ENCODE results near the gene PIK3CG. TPM values are rescaled to one million over a fixed set of nuclear protein-coding genes. Genes with fewer than 3 reads are reported as not detected.
"Not testable (repeated sequence)": the region's sequence is repeated elsewhere in the genome, so short reads cannot be mapped to it uniquely, and the experiment has no call there.

Gene PIK3CG
- total RNA-seq, 5 donors from 2014 or later (not counting 1 experiment from before 2014, with no cell fraction given), result 27.8 to 33.7 (median 28.4) TPM

DNA sequence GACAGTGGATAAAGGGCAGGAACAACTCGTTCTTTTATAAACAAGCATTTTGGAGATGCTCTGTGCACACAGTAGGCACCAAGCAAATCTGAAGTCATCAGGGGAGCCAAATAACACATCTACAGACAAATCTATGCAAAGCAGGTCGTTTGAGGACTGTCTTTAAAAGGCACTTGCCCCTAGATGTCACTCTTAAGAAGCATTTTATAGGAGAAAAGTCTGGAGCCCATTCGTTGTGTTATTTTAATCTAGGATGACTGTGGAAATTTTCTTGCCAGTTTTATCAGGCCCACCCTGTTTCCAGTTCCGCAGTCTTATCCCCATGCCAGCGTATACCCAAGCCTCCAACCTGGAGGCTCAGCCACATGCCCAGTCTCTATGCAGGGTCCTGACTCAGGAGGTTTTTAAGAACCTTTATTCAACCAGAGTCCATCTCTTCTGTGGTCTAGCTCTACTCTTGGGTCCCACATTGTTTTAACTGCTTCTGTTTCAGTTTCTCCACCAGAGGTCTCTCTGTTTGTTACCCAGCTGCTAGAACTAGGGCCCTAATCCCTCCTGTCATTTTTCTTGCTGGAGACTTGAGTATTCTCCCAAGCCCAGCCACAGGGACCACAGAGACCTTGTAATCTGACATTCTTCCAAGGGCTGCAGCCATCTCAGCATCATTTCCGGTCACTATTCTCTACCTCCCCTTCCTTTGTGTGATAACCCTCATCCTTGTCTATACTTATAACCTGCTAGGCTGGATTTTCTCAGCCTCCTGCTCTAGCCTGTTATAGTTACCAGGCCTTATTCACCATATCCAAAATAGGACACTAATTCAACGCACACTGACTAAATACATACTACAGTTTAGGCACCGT lies 26.7 kb downstream of the PIK3CG start:
- CTCF ChIA-PET, result interaction anchor here in 1 of 2 donors (0.5 kb wide), 1 partner anchor 235 kb away, joined by 5 read pairs; no protein-coding TSS in a partner anchor
- Mint-ChIP-seq H3K4me1 (peaks cover 19 to 22% (median 19%) of the 10 kb centered on the region in 3 donors), H3K36me3 (peaks cover 72% of the 10 kb centered on the region), H3K4me3 (no peak overlapping the region), H3K27ac (no peak overlapping the region), H3K9me3 (no peaks in the 10 kb centered on the region), H3K27me3 (no peaks in the 10 kb centered on the region)
- POLR2A ChIA-PET, result interaction anchor here in 1 of 2 donors (0.6 kb wide), 1 partner anchor 283 kb away, joined by 3 read pairs; no protein-coding TSS in a partner anchor
- ATAC-seq (replicated peaks in 1 of 4), result no peak
- no peak for DNase-seq
- WGBS (ENCODE audit: insufficient coverage), result 96% methylated on average over 4 of the region's 8 CpGs
- Histone ChIP-seq H3K27ac (ENCODE audit: low read length) (no peak overlapping the region), H3K4me1 (ENCODE audit: control insufficient read depth in 1 of 2, extremely low read depth in 1 of 2, insufficient read depth in 2 of 2, low read length in 2 of 2) (peaks cover 0 to 5% of the 10 kb centered on the region in 2 experiments), H3K4me3 (ENCODE audit: control insufficient read depth in 1 of 2, extremely low read depth in 1 of 2, low read length in 1 of 2) (no peak overlapping the region), H3K9me3 (no peaks in the 10 kb centered on the region), H3K36me3 (ENCODE audit: control insufficient read depth in 2 of 2, extremely low read depth in 1 of 2, insufficient read depth in 1 of 2, low read length in 1 of 2) (peaks cover 13 to 85% of the 10 kb centered on the region in 2 donors), H3K27me3 (replicated peaks in 1 of 2; ENCODE audit: control insufficient read depth in 2 of 2, extremely low read depth in 1 of 2, insufficient read depth in 2 of 2, low read length in 1 of 2) (no peaks in the 10 kb centered on the region)

DNA sequence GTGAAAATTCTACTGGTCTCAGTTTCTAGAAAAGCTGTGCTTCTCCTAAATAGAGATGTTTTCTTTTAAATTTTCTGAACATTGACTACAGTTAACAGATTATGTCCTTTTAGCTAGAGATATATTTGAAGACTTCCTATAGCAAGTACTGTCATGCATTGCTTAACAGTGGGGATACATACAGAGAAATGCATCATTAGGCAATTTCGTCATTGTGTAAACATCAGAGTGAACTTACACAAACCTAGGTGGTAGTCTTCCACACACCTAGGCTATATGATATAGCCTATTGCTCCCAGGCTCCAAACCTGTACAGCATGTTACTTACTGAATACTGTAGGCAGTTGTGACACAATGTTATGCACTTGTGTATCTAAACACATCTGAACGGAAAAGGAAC lies 28.5 kb downstream of the PIK3CG start:
- H3K4me1 ChIP-seq (ENCODE audit: control insufficient read depth in 1 of 2, extremely low read depth in 1 of 2, insufficient read depth in 2 of 2, low read length in 2 of 2), result peaks cover 0 to 5% of the 10 kb centered on the region in 2 experiments
- ATAC-seq (replicated peaks in 1 of 4) (no peak), DNase-seq (no peak)
- ChIA-PET POLR2A (interaction anchor here in 1 of 2 donors (0.5 kb wide), 1 partner anchor 676 kb away, joined by 3 read pairs; no protein-coding TSS in a partner anchor), CTCF (no interaction called here)
- Mint-ChIP-seq H3K9me3 (peaks cover 3 to 10% (median 3%) of the 10 kb centered on the region in 3 donors), H3K4me1 (peaks cover 30 to 35% (median 31%) of the 10 kb centered on the region in 3 donors), H3K27me3 (no peaks in the 10 kb centered on the region), H3K36me3 (peaks cover 74% of the 10 kb centered on the region), H3K4me3 (no peak overlapping the region), H3K27ac (no peak overlapping the region)
- no peak overlapping the region for H3K4me3 ChIP-seq (ENCODE audit: control insufficient read depth in 1 of 2, extremely low read depth in 1 of 2, low read length in 1 of 2)
- no peak overlapping the region for H3K27ac ChIP-seq (ENCODE audit: low read length)
- peaks cover 7 to 75% of the 10 kb centered on the region in 2 donors for H3K36me3 ChIP-seq (ENCODE audit: control insufficient read depth in 2 of 2, extremely low read depth in 1 of 2, insufficient read depth in 1 of 2, low read length in 1 of 2)
- H3K27me3 ChIP-seq (replicated peaks in 1 of 2; ENCODE audit: control insufficient read depth in 2 of 2, extremely low read depth in 1 of 2, insufficient read depth in 2 of 2, low read length in 1 of 2), result no peaks in the 10 kb centered on the region
- peaks cover 5% of the 10 kb centered on the region for H3K9me3 ChIP-seq
- 100% methylated on average over 1 of the region's 2 CpGs for WGBS (ENCODE audit: insufficient coverage)

DNA sequence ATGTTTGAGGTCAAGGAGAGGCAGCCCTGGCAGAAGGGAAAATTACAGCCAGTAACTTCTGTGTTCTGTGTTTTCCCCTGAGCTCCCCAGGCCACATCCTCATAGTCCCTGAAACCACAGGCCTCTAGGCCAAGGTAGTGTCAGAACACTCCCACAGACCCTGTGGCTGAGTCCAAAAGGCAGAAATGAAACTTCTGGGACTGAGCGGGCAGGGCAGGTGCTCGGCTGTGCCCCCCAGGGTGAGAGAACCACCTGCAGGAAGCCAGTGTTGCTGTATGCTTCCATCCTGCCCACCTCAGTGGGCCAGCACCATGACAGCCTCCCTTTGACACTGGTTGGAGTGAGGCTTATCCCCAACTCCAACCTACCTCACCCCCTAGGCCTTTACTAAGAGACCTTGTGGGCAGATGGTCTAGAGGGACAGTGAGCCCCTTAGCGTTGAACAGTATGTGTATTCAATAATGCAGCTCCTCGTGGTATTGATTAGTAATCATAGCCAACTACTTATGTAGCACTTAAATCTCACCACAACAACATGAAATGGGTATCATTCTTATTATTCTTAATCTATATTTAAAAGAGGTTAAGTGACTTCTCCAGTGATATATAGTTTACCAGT lies 30.3 kb downstream of the PIK3CG start:
- peaks cover 5% of the 10 kb centered on the region for H3K9me3 ChIP-seq
- DNase-seq (peak in 2 of 35 experiments; percentile 3 to 24), ATAC-seq (replicated peaks in 1 of 4) (no peak)
- H3K27me3 ChIP-seq (replicated peaks in 1 of 2; ENCODE audit: control insufficient read depth in 2 of 2, extremely low read depth in 1 of 2, insufficient read depth in 2 of 2, low read length in 1 of 2), result no peaks in the 10 kb centered on the region
- POLR2A ChIA-PET, result no interaction called here
- H3K36me3 Mint-ChIP-seq, result peaks cover 80% of the 10 kb centered on the region
- H3K27ac Mint-ChIP-seq, result no peak overlapping the region
- CTCF ChIA-PET, result interaction anchor here in 1 of 2 donors (0.6 kb wide), 2 partner anchors 104 to 156 kb away, joined by 3 to 5 read pairs; no protein-coding TSS in a partner anchor
- H3K4me3 Mint-ChIP-seq, result no peak overlapping the region
- no peak overlapping the region for H3K4me3 ChIP-seq (ENCODE audit: control insufficient read depth in 1 of 2, extremely low read depth in 1 of 2, low read length in 1 of 2)
- peaks cover 3 to 10% (median 8%) of the 10 kb centered on the region in 3 donors for H3K9me3 Mint-ChIP-seq
- H3K36me3 ChIP-seq (ENCODE audit: control insufficient read depth in 2 of 2, extremely low read depth in 1 of 2, insufficient read depth in 1 of 2, low read length in 1 of 2), result peaks cover 7 to 65% of the 10 kb centered on the region in 2 donors
- 18% methylated on average over 2 of the region's 4 CpGs for WGBS (ENCODE audit: insufficient coverage)
- no peak overlapping the region for H3K27ac ChIP-seq (ENCODE audit: low read length)
- no peaks in the 10 kb centered on the region for H3K27me3 Mint-ChIP-seq
- H3K4me1 ChIP-seq (ENCODE audit: control insufficient read depth in 1 of 2, extremely low read depth in 1 of 2, insufficient read depth in 2 of 2, low read length in 2 of 2), result peaks cover 3 to 5% of the 10 kb centered on the region in 2 experiments
- peaks cover 47 to 53% (median 49%) of the 10 kb centered on the region in 3 donors for H3K4me1 Mint-ChIP-seq

DNA sequence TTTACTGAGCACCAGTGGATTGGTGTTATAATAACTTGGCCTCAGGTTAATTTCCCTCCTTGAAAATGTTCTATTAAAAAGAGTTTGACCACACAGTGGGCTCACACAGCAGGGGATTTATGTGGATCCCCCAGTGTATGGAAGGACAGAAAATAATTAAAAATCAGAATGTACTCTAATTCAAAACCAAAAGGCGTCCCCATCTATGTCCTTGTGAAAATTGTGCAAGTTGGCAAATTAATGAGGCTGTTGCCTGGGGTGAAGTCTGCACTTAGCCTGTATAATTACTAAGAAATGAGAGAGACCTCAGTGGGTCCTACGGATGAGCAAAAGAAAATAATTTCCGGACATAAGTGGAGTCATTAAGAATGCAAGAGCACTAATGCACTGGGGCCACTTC lies 31.1 kb downstream of the PIK3CG start:
- H3K27ac Mint-ChIP-seq, result no peak overlapping the region

DNA sequence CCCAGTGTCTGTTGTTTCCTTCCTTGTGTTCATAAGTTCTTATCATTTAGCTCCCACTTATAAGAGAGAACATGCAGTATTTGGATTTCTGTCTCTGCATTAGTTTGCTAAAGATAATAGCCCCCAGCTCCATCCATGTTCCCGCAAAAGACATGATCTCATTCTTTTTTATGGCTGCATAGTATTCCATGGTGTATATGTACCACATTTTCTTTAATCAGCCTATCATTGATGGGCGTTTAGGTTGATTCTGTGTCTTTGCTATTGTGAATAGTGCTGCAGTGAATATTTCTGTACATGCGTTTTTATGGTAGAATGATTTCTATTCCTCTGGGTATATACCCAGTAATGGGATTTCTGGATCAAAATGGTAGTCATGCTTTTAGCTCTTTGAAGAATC lies 32.5 kb downstream of the PIK3CG start:
- ATAC-seq (replicated peaks in 1 of 4); H3K27ac ChIP-seq (ENCODE audit: low read length); H3K4me3 Mint-ChIP-seq; H3K27ac Mint-ChIP-seq; H3K27me3 Mint-ChIP-seq; CTCF ChIA-PET; H3K4me1 ChIP-seq (ENCODE audit: control insufficient read depth in 1 of 2, extremely low read depth in 1 of 2, insufficient read depth in 2 of 2, low read length in 2 of 2); H3K9me3 ChIP-seq; POLR2A ChIA-PET; H3K27me3 ChIP-seq (replicated peaks in 1 of 2; ENCODE audit: control insufficient read depth in 2 of 2, extremely low read depth in 1 of 2, insufficient read depth in 2 of 2, low read length in 1 of 2); H3K4me3 ChIP-seq (ENCODE audit: control insufficient read depth in 1 of 2, extremely low read depth in 1 of 2, low read length in 1 of 2); DNase-seq: not testable (repeated sequence)
- H3K36me3 Mint-ChIP-seq, result peaks cover 75% of the 10 kb centered on the region
- peaks cover 3 to 10% (median 8%) of the 10 kb centered on the region in 3 donors for H3K9me3 Mint-ChIP-seq
- H3K36me3 ChIP-seq (ENCODE audit: control insufficient read depth in 2 of 2, extremely low read depth in 1 of 2, insufficient read depth in 1 of 2, low read length in 1 of 2), result peaks cover 7 to 47% of the 10 kb centered on the region in 2 donors
- no CpG with 5 or more reads among the region's 3 CpGs for WGBS (ENCODE audit: insufficient coverage)
- peaks cover 59 to 62% (median 62%) of the 10 kb centered on the region in 3 donors for H3K4me1 Mint-ChIP-seq

More for the DNA sequence above, 31.1 kb downstream of the PIK3CG start:
- Histone ChIP-seq H3K4me3 (ENCODE audit: control insufficient read depth in 1 of 2, extremely low read depth in 1 of 2, low read length in 1 of 2) (no peak overlapping the region), H3K27me3 (replicated peaks in 1 of 2; ENCODE audit: control insufficient read depth in 2 of 2, extremely low read depth in 1 of 2, insufficient read depth in 2 of 2, low read length in 1 of 2) (no peaks in the 10 kb centered on the region), H3K4me1 (ENCODE audit: control insufficient read depth in 1 of 2, extremely low read depth in 1 of 2, insufficient read depth in 2 of 2, low read length in 2 of 2) (peaks cover 3 to 5% of the 10 kb centered on the region in 2 experiments), H3K36me3 (ENCODE audit: control insufficient read depth in 2 of 2, extremely low read depth in 1 of 2, insufficient read depth in 1 of 2, low read length in 1 of 2) (peaks cover 7 to 57% of the 10 kb centered on the region in 2 donors), H3K27ac (ENCODE audit: low read length) (no peak overlapping the region), H3K9me3 (peaks cover 5% of the 10 kb centered on the region)
- POLR2A ChIA-PET, result no interaction called here
- Mint-ChIP-seq H3K36me3 (peaks cover 78% of the 10 kb centered on the region), H3K27me3 (no peaks in the 10 kb centered on the region), H3K4me3 (no peak overlapping the region), H3K4me1 (peaks cover 52 to 54% (median 54%) of the 10 kb centered on the region in 3 donors), H3K9me3 (peaks cover 3 to 10% (median 8%) of the 10 kb centered on the region in 3 donors)
- DNase-seq, result no peak
- WGBS (ENCODE audit: insufficient coverage), result 100% methylated on average over 2 of the region's 3 CpGs
- ATAC-seq (replicated peaks in 1 of 4), result no peak
- CTCF ChIA-PET, result no interaction called here

DNA sequence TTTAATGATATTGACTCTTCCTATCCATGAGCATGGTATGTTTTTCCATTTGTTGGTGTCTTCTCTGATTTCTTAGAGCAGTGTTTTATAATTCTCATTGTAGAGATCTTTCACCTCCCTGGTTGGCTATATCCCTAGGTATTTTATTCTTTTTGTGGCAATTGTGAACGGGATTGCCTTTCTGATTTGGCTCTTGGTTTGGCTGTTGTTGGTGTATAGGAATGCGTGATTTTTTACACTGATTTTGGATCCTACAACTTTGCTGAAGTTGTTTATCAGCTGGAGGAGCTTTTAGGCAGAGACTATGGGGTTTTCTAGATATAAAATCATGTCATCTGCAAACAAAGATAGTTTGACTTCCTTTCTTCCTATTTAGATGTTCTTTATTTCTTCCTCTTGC lies 33.9 kb downstream of the PIK3CG start:
- CTCF ChIA-PET; H3K27ac ChIP-seq (ENCODE audit: low read length); POLR2A ChIA-PET; H3K27me3 Mint-ChIP-seq; H3K4me1 ChIP-seq (ENCODE audit: control insufficient read depth in 1 of 2, extremely low read depth in 1 of 2, insufficient read depth in 2 of 2, low read length in 2 of 2); ATAC-seq (replicated peaks in 1 of 4); DNase-seq; H3K4me3 ChIP-seq (ENCODE audit: control insufficient read depth in 1 of 2, extremely low read depth in 1 of 2, low read length in 1 of 2); H3K27me3 ChIP-seq (replicated peaks in 1 of 2; ENCODE audit: control insufficient read depth in 2 of 2, extremely low read depth in 1 of 2, insufficient read depth in 2 of 2, low read length in 1 of 2); H3K9me3 ChIP-seq: not testable (repeated sequence)
- no CpG with 5 or more reads among the region's 2 CpGs for WGBS (ENCODE audit: insufficient coverage)
- Mint-ChIP-seq H3K9me3 (peaks cover 3 to 10% (median 8%) of the 10 kb centered on the region in 3 donors), H3K27ac (peak overlapping the region; percentile 5 to 49), H3K36me3 (peaks cover 61% of the 10 kb centered on the region), H3K4me3 (peak overlapping the region in 1 of 3 donors; percentile 14), H3K4me1 (peaks cover 54 to 58% (median 57%) of the 10 kb centered on the region in 3 donors)
- H3K36me3 ChIP-seq (ENCODE audit: control insufficient read depth in 2 of 2, extremely low read depth in 1 of 2, insufficient read depth in 1 of 2, low read length in 1 of 2), result peaks cover 7 to 42% of the 10 kb centered on the region in 2 donors

Data from T-cell (primary cell).